ENCODE results near the gene RNF32.
A peak's percentile ranks its signal among the peaks of the same experiment; 100 is the strongest.
"Not testable (repeated sequence)": the region's sequence is repeated elsewhere in the genome, so short reads cannot be mapped to it uniquely, and the experiment has no call there.

Gene RNF32

DNA sequence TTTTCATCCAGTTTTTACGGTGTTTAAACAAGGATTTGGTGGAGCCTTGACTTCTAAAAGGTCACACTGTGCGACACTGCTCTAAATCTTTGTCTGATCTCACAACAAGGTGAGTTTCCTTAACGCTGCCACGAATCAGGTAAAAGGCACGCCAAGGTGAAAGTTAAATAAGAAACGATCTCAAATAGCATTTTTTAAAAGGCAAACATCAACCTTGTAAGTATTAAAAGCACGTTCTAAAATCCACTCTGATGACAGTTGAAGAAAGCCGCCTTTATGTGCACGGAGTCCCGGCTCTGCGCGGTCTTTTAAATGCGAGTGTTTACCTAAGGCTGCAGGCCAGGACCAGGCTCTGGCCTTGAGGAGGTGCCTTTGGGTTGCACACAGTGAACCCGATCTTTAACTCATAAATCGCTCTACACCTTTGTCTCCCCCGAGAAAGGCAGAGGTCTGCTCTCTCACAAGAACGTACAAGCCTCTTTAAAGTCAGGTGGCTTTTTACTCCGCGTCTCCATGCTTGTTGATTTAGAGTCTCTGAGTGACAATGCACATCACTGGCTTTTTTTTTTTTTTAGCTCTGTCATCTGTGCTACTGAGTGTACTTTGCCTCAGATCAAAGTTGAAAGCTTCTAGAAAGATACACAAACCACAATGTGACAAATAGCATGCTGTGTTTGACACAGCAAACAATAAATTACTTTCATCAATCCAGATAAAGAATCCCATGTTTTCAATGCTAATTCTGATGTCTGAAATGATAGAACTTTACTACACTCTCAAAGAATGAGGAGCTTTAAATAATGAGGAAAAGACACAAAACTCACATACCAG, 25.9 kb upstream of the RNF32 start:
- peak; percentile 31 for DNase-seq

DNA sequence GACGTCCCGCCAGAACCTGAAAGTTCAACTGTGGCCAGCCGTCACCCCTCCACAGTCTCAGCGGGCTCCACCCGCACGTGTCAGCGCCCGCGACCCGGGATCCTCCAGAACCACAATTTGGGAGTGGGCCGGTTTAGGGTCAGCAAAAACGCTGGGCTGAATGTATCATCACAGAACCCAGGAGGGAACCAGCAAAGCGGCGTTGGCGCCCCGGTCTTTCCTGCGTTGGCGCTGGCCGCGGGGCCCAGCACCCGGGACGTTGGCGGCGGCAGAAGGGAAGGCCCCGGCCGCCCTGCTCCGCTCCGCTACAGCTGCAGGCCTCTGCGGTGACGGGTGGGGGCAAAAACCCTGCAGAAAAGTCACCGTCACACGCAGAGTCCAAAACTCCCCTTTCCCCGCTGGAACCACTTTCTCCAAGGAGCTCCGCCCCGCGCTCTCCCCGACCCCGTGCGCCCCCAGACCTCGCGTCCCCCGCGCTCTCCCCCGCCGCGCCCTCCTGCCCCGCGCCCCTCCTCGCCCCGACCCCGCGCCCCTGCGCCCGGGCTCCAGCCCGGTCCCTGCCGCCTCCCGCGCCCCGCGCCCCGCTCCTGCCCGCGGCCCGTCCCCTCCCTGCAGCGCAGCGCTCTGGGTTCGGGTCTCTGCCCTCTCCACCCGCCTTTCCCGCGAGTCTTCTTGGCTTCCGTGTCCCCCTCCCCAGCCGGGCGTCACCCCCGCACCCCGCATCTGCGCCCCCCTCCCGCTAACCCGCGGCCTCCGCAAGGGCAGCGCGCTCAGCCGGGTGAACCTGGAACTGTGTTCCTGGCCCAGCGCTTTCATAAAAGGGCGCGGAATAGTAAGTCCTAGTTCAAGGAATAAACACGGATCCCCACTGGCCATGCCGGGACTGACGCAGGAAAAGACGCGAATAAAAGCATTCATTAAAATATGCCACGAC, 24.0 kb upstream of the RNF32 start:
- DNase-seq, result no peak

DNA sequence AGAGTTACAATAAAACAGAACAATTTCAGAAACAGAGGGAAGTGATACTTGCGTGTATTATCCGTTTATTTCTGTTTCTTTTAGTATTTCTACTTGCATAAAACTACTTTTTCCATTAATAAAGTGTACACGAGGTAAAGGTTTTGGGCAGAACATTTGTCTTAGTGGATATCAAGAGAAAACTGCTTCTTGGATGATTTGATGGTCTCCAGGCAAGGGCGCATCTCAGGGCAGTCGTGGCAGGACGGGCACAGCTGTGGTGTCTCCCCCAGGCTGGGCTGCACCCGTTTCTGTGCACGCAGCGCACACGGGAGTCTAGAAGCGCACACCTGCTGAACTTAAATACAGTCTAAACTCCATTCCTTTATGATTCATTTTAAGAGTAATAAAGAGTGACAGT, 23.4 kb upstream of the RNF32 start:
- no peak for DNase-seq

DNA sequence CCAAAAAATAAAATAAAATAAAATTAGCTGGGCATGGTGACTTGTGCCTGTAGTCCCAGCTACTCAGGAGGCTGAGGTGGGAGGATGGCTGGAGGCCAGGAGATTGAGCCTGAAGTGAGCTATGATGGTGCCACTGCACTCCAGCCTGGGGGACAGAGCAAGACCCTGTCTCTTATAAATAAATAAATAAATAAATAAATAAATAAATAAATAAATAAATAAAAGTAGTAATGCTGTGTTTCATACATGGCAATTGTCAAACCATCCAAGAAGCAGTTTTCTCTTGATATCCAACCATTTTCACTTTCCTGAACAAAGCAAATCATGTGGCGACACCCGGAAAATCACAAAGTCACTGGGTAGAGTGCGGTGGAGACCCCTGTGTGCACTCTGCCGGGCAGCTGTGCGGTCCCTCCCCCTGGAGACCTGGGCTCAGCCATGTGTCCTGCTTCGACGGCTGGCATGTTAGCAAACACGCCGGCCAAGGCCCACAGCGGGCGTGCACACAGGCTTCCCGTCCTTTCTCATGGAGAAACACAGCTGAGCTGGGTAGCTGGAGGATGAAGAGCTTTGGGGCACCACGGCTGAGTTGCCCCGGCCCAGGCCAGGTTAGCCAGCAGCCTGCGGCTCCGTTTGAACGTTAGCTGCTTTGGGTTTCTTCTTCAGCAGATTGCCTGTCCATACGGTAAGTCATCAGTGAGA, 22.3 kb upstream of the RNF32 start:
- DNase-seq, result no peak

DNA sequence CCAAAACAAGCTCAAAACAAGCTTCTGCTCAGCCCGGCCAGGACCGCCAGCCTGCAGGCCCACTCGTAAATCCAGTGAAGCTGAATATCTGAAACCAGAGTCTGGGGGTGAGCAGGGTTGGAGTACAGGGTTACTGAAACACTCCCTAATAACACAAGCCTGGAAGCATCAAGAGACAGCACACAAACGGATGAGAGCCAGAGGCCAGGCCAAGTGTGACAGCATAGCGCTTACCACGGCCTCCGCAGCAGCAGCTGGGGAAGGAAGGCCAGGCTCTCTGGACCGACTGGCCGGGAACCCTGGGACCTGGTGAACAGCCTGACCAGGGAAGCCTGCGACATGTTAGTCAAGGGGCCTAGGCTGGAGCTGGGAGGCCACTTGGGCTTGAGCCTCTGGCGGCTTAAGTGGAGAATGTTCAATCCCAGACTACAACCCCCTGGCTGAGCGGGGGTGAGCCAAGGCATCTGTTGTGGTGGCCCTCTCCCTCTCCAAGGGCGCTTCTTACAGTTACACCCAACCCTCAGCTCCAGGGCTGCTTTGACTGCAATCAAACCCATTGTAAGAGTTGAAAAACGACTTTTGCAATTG, 21.7 kb upstream of the RNF32 start:
- no peak for DNase-seq

DNA sequence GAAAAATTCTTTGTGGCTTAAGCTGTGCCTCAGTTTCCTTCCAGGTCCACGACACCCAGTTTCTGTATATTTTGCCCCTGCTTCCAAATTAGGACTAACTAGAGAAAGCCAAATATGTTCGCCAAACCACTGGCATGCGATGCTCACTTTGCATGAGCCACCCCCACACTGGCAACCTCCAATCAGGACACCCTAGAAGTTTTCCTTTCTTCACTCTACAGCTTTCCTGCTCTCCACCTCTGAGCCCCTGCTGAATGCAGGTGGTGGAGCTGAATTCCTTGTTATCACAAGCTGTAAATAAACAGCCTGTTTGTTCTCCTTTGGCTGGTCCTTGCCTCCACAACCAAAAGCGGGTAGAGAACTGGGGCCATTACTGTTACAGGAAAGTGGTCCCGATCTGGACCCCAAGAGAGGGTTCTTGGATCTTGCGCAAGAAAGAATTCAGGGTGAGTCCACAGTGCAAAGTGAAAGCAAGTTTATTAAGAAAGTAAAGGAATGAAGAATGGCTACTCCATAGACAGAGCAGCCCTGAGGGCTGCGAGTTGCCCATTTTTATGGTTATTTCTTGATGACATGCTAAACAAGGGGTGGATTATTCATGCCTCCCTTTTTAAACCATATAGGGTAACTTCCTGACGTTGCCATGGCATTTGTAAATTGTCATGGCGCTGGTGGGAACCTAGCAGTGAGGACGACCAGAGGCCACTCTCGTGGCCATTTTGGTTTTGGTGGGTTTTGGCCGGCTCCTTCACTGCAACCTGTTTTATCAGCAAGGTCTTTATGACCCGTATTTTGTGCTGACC, 20.9 kb upstream of the RNF32 start:
- DNase-seq, result not testable (repeated sequence)

DNA sequence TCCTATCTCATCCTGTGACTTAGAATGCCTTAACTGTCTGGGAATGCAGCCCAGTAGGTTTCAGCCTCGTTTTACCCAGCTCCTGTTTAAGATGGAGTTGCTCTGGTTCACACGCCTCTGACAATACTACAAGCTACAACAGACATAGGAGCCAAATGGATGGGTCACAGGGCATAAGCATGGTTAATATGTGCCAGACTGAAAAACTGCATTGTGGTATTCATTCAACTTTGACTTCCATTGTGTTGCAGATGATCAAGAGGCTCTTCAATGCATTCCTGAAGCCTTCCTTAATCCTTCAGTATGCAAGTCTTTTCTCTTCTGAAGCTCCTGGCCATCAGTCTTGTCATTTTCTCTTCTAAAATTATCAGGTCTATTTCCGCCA, 20.3 kb upstream of the RNF32 start:
- DNase-seq, result no peak

DNA sequence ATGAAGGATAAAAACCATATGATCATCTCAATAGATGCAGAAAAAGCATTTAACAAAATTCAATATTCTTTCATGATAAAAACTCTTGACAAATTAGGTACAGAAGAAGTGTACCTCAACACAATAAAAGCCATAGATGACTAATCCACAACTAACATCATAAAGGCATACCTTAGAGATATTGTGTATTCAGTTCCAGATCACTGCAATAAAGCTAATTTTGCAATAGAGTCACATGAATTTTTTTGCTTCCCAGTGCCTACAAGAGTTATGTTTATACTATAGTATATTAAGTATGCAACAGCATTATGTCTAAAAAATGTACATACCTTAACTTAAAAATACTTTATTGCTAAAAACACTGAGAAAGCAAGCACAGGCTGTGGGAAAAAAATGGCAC, 18.9 kb upstream of the RNF32 start:
- DNase-seq, result no peak

DNA sequence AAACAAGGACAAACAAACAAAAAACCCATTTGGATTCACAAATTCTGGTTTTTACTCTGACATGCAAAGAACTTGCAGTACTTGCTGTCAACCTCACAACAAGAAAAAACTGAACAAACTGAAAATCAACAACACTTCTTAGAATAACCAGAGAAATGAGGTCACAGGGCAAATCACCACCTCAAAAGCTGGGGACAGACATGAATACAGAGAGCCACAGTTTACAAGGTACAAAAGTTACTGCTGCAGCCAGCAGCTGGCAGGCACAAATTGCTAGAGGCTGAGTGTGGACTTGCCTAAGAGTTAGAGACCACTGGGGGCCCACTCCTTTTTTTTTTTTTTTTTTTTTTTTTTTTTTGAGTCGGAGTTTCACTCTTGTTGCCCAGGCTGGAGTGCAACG, 15.0 kb upstream of the RNF32 start:
- no peak for DNase-seq

DNA sequence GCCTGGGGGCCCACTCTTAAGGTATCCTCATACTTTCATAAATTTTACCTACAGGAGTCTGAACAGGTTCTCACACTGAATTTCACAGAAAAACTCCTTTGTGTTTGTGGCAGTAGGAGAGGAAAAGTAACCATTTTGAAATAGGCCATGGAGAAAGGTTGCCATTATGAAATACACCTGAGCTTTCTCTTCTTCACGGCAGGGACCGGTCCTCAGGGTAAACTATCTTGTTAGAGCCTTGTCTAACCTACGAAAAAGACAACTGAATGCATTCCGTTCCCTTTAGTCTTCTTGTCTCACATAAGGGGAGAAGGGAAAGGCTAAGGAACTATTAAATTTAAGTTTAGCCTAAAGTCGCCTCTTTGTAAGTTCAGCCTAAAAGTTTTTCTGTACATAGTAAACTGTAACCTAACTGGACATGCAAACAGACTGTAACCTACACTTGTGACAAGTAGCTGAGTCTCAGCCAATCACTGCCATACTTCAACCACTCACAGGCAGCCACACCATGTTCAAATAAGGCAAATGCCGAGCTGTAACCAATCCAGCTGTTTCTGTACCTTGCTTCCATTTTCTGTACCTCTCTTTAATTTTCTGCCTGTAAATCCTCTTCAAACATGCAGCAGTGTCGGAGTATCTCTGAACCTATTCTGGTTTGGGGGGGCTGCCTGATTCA, 14.2 kb upstream of the RNF32 start:
- DNase-seq, result no peak

DNA sequence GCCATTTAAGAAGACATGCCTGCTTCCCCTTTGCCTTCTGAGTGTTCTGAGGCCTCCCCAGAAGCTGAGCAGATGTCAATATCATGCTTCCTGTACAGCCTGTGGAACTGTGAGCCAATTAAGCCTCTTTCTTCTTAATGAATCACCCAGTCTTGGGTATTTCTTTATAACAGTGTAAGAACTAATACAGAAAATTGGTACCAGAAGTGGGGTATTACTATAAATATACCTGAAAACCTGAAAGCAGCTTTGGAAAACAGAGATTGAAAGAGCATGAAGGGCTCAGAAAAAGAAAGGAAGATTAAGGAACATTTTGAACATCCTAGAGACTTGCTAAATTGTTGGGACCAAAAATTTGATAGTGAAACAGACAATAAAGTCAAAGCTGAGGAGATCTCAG, 12.0 kb upstream of the RNF32 start:
- DNase-seq, result no peak

DNA sequence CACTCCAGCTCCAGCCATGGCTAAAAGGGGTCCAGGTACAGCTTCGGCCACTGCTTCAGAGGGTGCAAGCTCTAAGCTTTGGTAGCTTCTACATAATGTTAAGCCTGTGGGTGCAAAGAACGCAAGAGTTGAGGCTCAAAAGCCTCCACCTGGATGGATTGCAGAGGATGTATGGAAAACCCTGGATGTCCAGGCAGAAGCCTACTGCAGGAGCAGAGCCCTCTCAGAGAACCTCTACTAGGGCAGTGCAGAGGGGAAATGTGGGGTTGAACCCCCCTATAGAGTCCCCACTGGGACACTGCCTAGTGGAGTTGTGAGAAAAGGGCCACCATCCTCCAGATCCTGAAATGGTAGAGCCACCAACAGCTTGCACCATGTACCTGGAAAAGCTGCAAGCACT, 10.7 kb upstream of the RNF32 start:
- DNase-seq, result no peak

DNA sequence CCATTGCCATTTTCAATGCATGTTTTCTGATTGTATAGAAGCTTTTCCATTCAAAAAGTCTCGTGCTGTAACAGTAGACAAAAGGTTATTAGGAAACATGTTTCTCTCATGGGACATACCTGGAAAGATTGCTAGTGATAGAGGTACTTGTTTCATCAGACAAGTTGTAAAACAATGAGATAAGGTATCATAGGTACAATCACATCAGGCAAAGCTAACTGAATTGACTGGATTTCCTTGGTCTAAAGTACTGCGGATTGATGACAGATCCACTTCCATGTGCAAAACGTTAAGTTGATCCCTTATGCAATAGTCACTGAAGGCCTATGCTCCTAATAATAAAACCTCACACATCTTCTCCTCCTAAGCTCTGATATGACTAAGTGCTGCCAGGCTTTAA, 6.5 kb upstream of the RNF32 start:
- no peak for DNase-seq

DNA sequence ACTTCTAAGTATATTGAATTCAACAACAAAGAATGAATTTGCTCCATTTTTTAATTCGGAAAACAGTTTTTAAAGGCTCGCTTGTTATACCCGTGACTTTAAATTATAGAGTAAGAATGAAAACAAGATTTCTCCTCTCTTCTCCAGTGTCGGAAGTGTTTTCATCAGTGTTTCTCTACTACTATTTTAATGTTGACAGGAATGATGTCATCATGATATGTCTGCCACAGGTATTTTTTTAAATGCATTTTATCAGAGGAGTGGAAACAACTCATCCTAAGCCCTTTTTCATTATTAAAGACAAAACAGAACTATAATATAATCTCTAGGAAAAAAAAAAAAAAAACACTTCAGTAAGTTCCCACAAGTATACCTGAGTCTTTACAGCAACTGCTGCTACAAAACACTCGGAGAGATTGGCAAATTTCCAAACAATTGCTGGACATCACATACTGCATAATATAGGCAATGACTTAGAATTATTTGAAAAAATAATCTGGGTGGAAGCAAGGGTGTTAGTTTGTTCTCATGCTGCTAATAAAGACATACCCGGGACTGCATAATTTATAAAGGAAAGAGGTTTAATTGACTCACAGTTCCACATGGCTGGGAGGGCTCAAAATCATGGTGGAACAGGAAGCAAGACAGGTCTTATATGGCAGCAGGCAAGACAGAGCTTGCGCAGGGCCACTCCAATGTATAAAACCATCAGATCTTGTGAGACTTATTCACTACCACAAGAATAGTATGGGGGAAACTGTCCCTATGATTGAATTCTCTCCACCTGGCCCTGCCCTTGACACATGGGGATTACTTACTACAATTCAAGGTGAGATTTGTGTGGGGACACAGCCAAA, 4.8 kb upstream of the RNF32 start:
- no peak for DNase-seq

DNA sequence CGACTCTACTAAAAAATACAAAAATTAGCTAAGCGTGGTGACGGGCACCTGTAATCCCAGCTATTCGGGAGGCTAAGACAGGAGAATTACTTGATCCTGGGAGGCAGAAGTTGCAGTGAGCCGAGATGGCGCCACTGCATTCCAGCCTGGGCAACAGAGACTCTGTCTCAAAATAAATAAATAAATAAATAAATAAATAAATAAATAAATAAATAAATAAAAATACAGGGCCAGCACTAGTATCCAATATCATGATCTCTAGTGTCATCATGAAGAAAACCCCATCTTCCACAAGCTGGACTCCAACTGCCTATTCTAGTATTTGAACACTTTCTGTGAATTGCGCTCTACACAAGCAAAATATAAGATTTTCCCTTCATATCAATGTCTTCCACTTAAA, 3.5 kb upstream of the RNF32 start:
- not testable (repeated sequence) for DNase-seq

DNA sequence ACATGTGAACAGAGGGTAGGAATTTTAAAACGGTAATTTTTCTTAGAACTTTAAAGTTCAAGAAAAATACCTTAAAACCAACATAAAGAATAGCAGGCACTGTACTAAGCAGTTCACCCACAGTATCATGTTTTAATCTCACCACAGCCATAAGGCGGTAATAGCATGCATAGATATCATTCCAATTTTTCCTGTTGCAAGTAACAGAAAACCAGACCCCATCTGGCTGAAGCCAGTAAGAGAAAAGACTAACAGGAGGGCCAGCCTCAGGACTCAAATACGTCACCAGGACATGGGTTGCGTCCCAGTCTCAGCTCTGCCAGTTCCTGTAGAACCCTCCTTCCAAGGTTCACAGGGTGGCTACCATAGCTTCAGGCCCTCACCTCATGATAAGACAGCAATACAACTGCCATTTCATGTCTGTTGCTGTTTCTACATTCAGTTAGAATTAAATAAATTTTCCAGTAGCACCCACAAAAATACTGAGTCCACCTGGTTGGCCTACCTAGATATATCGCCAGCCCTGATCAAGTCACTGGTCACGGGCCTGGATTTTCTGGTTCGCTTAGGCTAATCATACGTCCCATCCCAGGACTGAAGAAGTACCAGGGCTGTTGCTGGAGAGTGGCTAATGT, 2.0 kb upstream of the RNF32 start:
- DNase-seq, result no peak

DNA sequence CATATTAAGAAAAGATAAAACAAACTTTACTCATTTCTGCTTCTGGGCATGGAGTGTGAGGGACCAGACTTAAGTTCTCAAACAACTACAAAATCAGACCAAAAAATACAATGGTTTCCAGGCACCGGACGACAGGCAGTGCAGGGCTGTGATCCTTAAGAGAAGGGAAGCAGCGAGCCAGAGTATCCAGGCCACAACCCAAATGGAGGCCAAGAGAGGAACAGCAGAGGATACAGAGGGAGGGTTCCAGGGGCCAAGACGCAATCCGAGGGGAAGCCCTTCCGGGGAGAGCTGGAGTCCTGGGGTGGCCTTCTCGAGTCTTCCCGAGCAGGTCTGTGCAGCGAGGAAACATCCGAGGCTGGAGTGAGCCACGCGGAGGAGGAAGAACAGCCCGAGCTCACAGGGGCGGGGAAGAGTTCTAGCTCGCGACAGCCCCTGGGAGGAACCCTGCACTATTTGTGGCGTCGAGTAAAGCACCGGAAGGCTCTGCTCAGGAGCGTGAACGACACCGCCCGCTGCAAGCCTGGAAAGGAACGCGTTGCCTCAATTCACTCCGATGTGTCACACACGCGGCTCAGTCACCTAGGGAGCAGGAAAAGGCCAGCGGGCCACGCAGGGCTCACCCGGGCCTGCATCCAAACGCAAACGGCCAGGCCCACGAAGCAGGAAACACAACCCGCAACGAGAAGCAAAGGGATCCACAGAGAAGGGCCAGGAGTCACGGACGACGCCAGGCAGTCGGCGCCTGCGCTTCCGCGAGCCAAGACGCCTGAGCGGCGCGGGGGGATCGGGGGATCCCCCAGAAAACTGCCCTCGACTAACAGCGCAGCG, 933 bp upstream of the RNF32 start:
- no peak for DNase-seq

DNA sequence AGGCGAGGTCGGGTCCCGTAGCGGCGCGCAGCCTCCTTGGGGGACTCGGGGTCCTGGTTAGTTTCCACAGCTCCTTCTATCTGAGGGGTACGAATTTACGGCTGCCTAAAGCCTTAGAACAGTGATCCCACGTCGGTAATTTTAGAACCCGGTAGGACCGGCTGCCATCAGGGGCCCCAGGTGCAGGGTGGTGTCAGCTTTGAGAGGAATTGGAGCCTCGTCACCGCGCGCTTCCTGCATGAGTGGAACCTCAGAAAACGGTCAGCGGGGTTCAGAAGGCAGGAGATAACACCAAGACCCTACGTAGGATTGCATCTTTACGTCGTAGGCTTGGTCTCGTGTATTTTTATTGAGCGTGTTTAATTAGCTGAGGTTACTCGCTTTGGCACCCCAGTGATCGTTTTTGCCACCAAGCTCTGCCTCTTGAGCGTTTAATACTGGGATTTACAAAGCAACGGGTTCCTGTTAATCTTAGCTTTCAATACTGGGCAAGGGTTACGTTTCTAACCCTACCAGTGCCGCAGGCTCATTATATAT, 443 bp downstream of the RNF32 start:
- peak; percentile 40 for DNase-seq

All from NCI-H748 treated with DMSO at 0.1 percent for 48 hours (cell line).